HCT116 (cell line): ENCODE results near the gene GLO1. TPM values are rescaled to one million over a fixed set of nuclear protein-coding genes. Genes with fewer than 3 reads are reported as not detected.

ENCODE experiments used
- ATAC-seq: fragments of 200-7000 bp; cut with Tn5 transposase; 2 replicates; pipeline ENCODE4 v1.9.1; 2020; ENCODE audit warnings: mild to moderate bottlenecking, moderate library complexity
- BruUV-seq: library from RNA; stranded (reverse); fragments of 400-500 nt; replicated peaks from 2 replicates; lab custom pipeline; 2021; lab: Mats Ljungman, UMichigan
- CTCF ChIA-PET: fragments of 300-600 bp; sonication (Branson Sonifier 250); formaldehyde crosslinking; loops from one replicate; lab custom pipeline; 2021; ENCODE audit warnings: antibody characterized with exemption; lab: Charles Lee
- POLR2A ChIA-PET: fragments of 300-600, 350-600 bp; sonication (Branson Sonifier 250); formaldehyde crosslinking; loops from one replicate; lab custom pipeline; 2021; ENCODE audit warnings: antibody characterized with exemption; lab: Charles Lee
- RAD21 ChIA-PET, 2 experiments: fragments of 300-600 bp; sonication (Branson Sonifier 250); formaldehyde crosslinking; loops; one replicate each; lab custom pipeline; 2023; ENCODE audit warnings: low total read pairs in 2 of 2; ENCODE audit not compliant: uncharacterized antibody in 2 of 2, unreplicated experiment in 2 of 2, low non-redundant PET in 1 of 2; lab: Charles Lee
- DNase-seq: peaks from one replicate; pipeline ENCODE4 v3.0.0-alpha.2; 2010; ENCODE audit warnings: low read depth, low spot score
- H2AFZ ChIP-seq: fragments of 200-600 bp; shearing (Covaris generic), sonication (generic); 2 replicates; pipeline ENCODE4 v1.6.1; 2017; ENCODE audit warnings: low read depth, mixed run types, mixed read lengths, antibody characterized with exemption, low read length; ENCODE audit not compliant: poor library complexity, severe bottlenecking
- H3K27ac ChIP-seq: 2 replicates; pipeline ENCODE4 v1.5.1; 2012; ENCODE audit warnings: low read depth, low read length
- H3K27me3 ChIP-seq: fragments of 200-600 bp; sonication (generic); 2 replicates; pipeline ENCODE4 v1.6.1; 2016; ENCODE audit warnings: mixed run types, low read length, mixed read lengths; ENCODE audit not compliant: insufficient read depth
- H3K36me3 ChIP-seq, 2 experiments: fragments of 200-500 bp in 1 of 2; fragments of 200-600 bp in 1 of 2; sonication (Bioruptor generic) in 1 of 2; sonication (generic) in 1 of 2; 2 replicates each; pipeline versions ENCODE4 v1.5.1 to v1.6.1; 2014 to 2016; ENCODE audit warnings: low read length in 2 of 2, inconsistent platforms in 1 of 2, mixed read lengths in 1 of 2, mixed run types in 1 of 2; ENCODE audit not compliant: insufficient read depth in 2 of 2, control insufficient read depth in 1 of 2
- H3K4me1 ChIP-seq, 2 experiments: fragments of 200-600 bp in 1 of 2; sonication (generic) in 1 of 2; 2 replicates each; pipeline versions ENCODE4 v1.5.1 to v1.6.1; 2012 to 2017; ENCODE audit warnings: low read length in 2 of 2, inconsistent platforms in 1 of 2, mild to moderate bottlenecking in 1 of 2, mixed read lengths in 1 of 2, mixed run types in 1 of 2, moderate library complexity in 1 of 2; ENCODE audit not compliant: insufficient read depth in 2 of 2, control insufficient read depth in 1 of 2
- H3K4me2 ChIP-seq: fragments of 200-600 bp; sonication (generic); 2 replicates; pipeline ENCODE4 v1.6.1; 2017; ENCODE audit warnings: mixed run types, low read length, mixed read lengths
- H3K4me3 ChIP-seq, 2 experiments: fragments of 200-600 bp in 1 of 2; sonication (generic) in 1 of 2; replicated peaks in 1 of 2; 2 replicates each; pipeline ENCODE4 v1.5.1; 2011 to 2016; ENCODE audit warnings: low read length in 2 of 2, control low read depth in 1 of 2, low read depth in 1 of 2, mild to moderate bottlenecking in 1 of 2, mixed read lengths in 1 of 2, mixed run types in 1 of 2
- H3K79me2 ChIP-seq: fragments of 200-600 bp; sonication (generic); 2 replicates; pipeline ENCODE4 v1.6.1; 2017; ENCODE audit warnings: mild to moderate bottlenecking, mixed run types, low read length, moderate library complexity, mixed read lengths; ENCODE audit not compliant: insufficient read depth
- H3K9ac ChIP-seq: fragments of 200-600 bp; sonication (generic); 2 replicates; pipeline ENCODE4 v1.6.1; 2016; ENCODE audit warnings: low read length, mixed read lengths
- H3K9me2 ChIP-seq: fragments of 200-600 bp; sonication (generic), shearing (Covaris generic); 2 replicates; pipeline ENCODE4 v1.6.1; 2017; ENCODE audit warnings: mixed run types, mild to moderate bottlenecking, moderate library complexity; ENCODE audit not compliant: insufficient read depth
- H3K9me3 ChIP-seq, 2 experiments: fragments of 200-500 bp in 1 of 2; fragments of 200-600 bp in 1 of 2; sonication (Bioruptor generic) in 1 of 2; sonication (generic) in 1 of 2; 2 replicates each; pipeline ENCODE4 v1.6.1; 2014 to 2017; ENCODE audit warnings: low read length in 2 of 2, mixed read lengths in 2 of 2, inconsistent platforms in 1 of 2, low read depth in 1 of 2, mild to moderate bottlenecking in 1 of 2, mixed run types in 1 of 2, moderate library complexity in 1 of 2; ENCODE audit not compliant: control insufficient read depth in 1 of 2, insufficient read depth in 1 of 2
- H4K20me1 ChIP-seq: fragments of 200-600 bp; sonication (generic), shearing (Covaris generic); 2 replicates; pipeline ENCODE4 v1.6.1; 2017; ENCODE audit warnings: mixed run types, mild to moderate bottlenecking, moderate library complexity; ENCODE audit not compliant: insufficient read depth
- CTCF ChIP-seq, 3 experiments: fragments of 200-600 bp in 1 of 3; sonication (generic) in 1 of 3; IDR thresholded peaks in 2 of 3; conservative IDR thresholded peaks in 1 of 3; 2 replicates each; pipeline ENCODE4 v1.5.1; 2012 to 2017; ENCODE audit warnings: low read depth in 2 of 3, low read length in 2 of 3, antibody characterized with exemption in 1 of 3, borderline replicate concordance in 1 of 3, control low read depth in 1 of 3, mild to moderate bottlenecking in 1 of 3, mixed read lengths in 1 of 3, mixed run types in 1 of 3, moderate library complexity in 1 of 3; ENCODE audit not compliant: insufficient read depth in 1 of 3
- EGR1 ChIP-seq: IDR thresholded peaks from 2 replicates; pipeline ENCODE4 v1.6.1; 2012; ENCODE audit warnings: low read depth
- ELF1 ChIP-seq: IDR thresholded peaks from 2 replicates; pipeline ENCODE4 v1.6.1; 2012; ENCODE audit warnings: low read depth, borderline replicate concordance
- EZH2 ChIP-seq: fragments of 200-600 bp; sonication (generic); IDR thresholded peaks from 2 replicates; pipeline ENCODE4 v1.6.1; 2017; ENCODE audit warnings: antibody characterized with exemption, mixed run types
- EZH2phosphoT487 ChIP-seq: fragments of 200-600 bp; IDR thresholded peaks from 2 replicates; pipeline ENCODE4 v1.6.1; 2018; ENCODE audit warnings: antibody characterized with exemption, borderline replicate concordance
- FOSL1 ChIP-seq: IDR thresholded peaks from 2 replicates; pipeline ENCODE4 v1.6.1; 2012; ENCODE audit warnings: low read depth
- JUND ChIP-seq: IDR thresholded peaks from 2 replicates; pipeline ENCODE4 v1.6.1; 2012
- MAX ChIP-seq: IDR thresholded peaks from 2 replicates; pipeline ENCODE4 v1.6.1; 2012
- RAD21 ChIP-seq: IDR thresholded peaks from 2 replicates; pipeline ENCODE4 v1.6.1; 2012; ENCODE audit warnings: low read depth, mild to moderate bottlenecking
- SIN3A ChIP-seq: IDR thresholded peaks from 2 replicates; pipeline ENCODE4 v1.6.1; 2012; ENCODE audit warnings: low read depth
- SP1 ChIP-seq: IDR thresholded peaks from 2 replicates; pipeline ENCODE4 v1.6.1; 2012; ENCODE audit warnings: low read depth
- TCF7L2 ChIP-seq: IDR thresholded peaks from 2 replicates; pipeline ENCODE4 v1.7.0; 2011; ENCODE audit warnings: borderline replicate concordance, inconsistent platforms; ENCODE audit not compliant: insufficient read depth, insufficient read length; ENCODE audit errors: extremely low read depth
- YY1 ChIP-seq: IDR thresholded peaks from 2 replicates; pipeline ENCODE4 v1.6.1; 2011; ENCODE audit warnings: low read length, low read depth, moderate library complexity, mild to moderate bottlenecking; ENCODE audit not compliant: insufficient replicate concordance; ENCODE audit errors: extremely low read depth
- ZBTB33 ChIP-seq: IDR thresholded peaks from 2 replicates; pipeline ENCODE4 v1.6.1; 2011; ENCODE audit warnings: mild to moderate bottlenecking, low read length, moderate library complexity; ENCODE audit not compliant: insufficient replicate concordance; ENCODE audit errors: extremely low read depth
- ZNF274 ChIP-seq: fragments of 200-500 bp; sonication (Bioruptor generic); IDR thresholded peaks from 2 replicates; pipeline ENCODE4 v1.6.1; 2014; ENCODE audit warnings: mild to moderate bottlenecking, low read depth, low read length, inconsistent platforms
- intact Hi-C: fragments of 100-400 bp; cut with micrococcal nuclease; formaldehyde crosslinking; loops from 2 replicates; pipeline ENCODE4 v1.10.0; 2022
- total RNA-seq: library from RNA; stranded (reverse); gene quantifications from one replicate; pipeline ENCODE4 v1.2.1, GENCODE V29; 2021; ENCODE audit not compliant: unreplicated experiment

GLO1 gene
- total RNA-seq, 1 experiment from 2014 or later = 191 TPM

- intact Hi-C loops = no loop called here
- DNase-seq = no peak
- Histone ChIP-seq H3K4me1 (no peaks in the 10 kb centered on the region), H2AFZ (no peak overlapping the region), H3K27me3 (no peaks in the 10 kb centered on the region), H3K27ac (no peak overlapping the region), H3K9me3 (no peaks in the 10 kb centered on the region), H3K4me3 (no peak overlapping the region), H4K20me1 (no peaks in the 10 kb centered on the region), H3K79me2 (no peaks in the 10 kb centered on the region), H3K36me3 (no peaks in the 10 kb centered on the region)
- CTCF ChIA-PET = no interaction called here
- ATAC-seq = no peak
- RAD21 ChIA-PET = no interaction called here
- TF ChIP-seq TCF7L2 (no peak), SP1 (no peak), ZNF274 (no peak), FOSL1 (no peak), ELF1 (no peak), JUND (no peak), EZH2 (no peak)
- TF ChIP-seq, all 23 proteins: peak for 0
- POLR2A ChIA-PET = no interaction called here
- Histone ChIP-seq H3K9me2 (no peaks in the 10 kb centered on the region), H3K9ac (no peak overlapping the region), H3K4me2 (no peak overlapping the region)
- no TSS peak for BruUV-seq
Observed at GRCh38 chr6:38722727-38723334, 19.9 kb upstream of the GLO1 start.

GRCh38 chr6:38722038-38722437, 19.1 kb upstream of the GLO1 start:
- Histone ChIP-seq H3K4me2 (no peak overlapping the region), H4K20me1 (no peaks in the 10 kb centered on the region), H3K27ac (no peak overlapping the region), H3K79me2 (no peaks in the 10 kb centered on the region), H3K9me3 (no peaks in the 10 kb centered on the region), H3K9ac (no peak overlapping the region), H3K36me3 (no peaks in the 10 kb centered on the region), H3K27me3 (no peaks in the 10 kb centered on the region), H3K4me1 (no peaks in the 10 kb centered on the region), H3K9me2 (no peaks in the 10 kb centered on the region), H2AFZ (no peak overlapping the region), H3K4me3 (no peak overlapping the region)
- ATAC-seq = no peak
- ChIA-PET CTCF (no interaction called here), RAD21 (no interaction called here), POLR2A (no interaction called here)
- intact Hi-C loops = no loop called here
- DNase-seq = no peak
- no TSS peak for BruUV-seq
- TF ChIP-seq ZBTB33 (no peak), ZNF274 (no peak), EZH2phosphoT487 (no peak), ELF1 (no peak), EGR1 (no peak), CTCF (IDR thresholded peaks at IDR 0.05 in 2 of 3, conservative IDR thresholded peaks at IDR 0.05 in 1 of 3; ENCODE audit: borderline replicate concordance in 1 of 3, insufficient read depth in 1 of 3, low read depth in 2 of 3, low read length in 2 of 3) (no peak), TCF7L2 (no peak), MAX (no peak), FOSL1 (no peak), YY1 (no peak), EZH2 (no peak), SP1 (no peak), RAD21 (no peak), SIN3A (no peak)
